GM19395 (cell line): Measurements from ENCODE around the gene CCNQ.
"Not testable (repeated sequence)": the region's sequence is repeated elsewhere in the genome, so short reads cannot be mapped to it uniquely, and the experiment has no call there.

ENCODE experiments used
- ATAC-seq: cut with Tn5 transposase; IDR thresholded peaks from one replicate; pipeline ENCODE4 v1.9.1; 2021; ENCODE audit warnings: mild to moderate bottlenecking, moderate library complexity; ENCODE audit not compliant: unreplicated experiment

Gene CCNQ

DNA sequence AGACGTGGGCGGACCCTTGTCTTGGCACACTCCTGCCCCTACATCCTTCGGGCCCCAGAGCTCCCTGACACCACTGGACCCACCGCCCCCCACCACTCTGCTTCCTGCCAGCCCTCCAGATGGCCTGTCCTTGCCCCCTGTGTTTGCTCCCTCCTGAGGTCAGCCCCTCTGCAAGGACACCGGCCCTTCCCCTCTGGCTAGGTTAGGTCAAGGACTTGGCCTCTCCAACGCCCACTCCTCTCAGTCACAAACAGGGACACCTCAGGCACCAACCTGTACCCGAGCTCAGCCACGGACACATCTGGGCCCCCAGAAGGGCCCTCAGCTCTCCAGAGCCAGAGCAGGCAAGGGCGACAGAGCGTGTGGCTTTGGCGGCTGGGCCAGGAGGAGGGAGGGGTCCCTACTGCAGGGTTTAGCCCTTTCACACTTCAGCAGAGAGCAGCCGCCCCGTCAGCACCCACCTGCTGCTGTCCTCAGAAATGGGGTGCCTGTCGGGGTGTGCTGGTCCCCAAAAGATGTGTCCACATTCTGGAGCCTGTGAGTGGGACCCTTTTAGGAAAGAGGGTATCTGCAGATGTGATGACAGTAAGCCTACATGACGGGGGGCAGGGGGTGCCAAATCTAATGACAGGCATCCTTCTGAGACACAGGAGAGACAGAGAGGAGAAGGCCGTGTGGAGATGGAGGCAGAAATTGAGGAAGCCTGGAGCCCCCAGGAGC is 24.5 kb upstream of the CCNQ start:
- ATAC-seq = no peak

DNA sequence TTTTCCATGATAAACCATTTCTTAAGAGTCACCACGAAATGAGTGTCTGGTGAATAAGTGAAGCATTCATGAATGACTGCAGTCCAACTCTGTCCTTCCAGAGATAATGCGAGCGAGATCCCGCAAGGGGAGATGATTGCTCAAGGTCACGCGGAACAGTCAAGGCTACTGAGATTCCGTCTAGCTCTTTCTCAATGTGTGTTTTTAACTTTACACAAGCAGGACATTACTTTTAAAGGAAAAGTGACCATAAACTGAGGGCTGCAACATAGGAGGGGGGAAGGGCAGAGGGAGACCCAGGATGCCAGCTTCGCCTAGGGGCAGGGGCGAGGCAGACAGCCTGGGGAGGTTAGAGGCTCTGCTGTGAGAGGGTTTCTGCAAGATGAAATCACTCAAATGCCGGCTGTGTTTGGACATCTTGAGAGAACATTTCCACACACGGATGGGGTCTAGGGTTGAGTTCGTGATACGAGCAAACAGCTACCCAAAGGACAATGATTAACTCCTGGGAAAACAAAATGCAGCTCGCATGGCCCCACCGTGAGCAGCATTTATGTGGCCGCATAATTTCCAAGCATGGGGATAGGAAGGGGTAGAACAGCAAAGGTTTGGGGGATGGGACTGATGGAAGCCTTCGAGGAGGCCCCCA is 23.8 kb upstream of the CCNQ start:
- ATAC-seq = no peak

DNA sequence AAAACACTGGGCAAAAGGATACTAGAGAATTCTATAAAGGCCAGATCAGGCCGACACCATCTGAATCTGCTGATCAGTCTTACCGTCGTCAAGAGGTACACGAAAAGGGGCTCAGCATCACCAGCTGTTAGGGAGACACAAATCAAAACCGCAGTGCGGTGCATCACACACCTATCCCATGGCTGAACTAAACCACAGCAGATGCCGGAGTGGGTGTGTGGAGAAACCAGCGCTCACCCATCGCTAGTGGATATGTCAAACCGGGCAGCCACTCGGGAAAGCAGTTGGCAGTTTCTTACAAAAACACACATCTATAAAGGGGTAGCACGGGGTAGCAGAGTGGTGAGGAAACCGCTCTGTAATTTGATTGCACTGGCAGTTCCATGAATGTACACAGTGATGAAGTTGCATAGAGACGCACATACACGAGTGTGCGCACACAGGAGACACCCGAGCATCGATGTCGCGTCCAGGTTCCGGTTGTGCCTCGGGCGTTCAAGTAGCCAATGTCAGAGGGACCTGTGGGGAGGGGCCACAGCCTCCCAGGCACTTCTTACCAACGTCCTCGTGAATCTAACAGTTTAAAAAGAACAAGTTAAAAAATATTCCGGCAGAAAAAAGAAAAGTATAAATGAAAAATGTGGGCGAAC is 23.1 kb upstream of the CCNQ start:
- no peak for ATAC-seq

DNA sequence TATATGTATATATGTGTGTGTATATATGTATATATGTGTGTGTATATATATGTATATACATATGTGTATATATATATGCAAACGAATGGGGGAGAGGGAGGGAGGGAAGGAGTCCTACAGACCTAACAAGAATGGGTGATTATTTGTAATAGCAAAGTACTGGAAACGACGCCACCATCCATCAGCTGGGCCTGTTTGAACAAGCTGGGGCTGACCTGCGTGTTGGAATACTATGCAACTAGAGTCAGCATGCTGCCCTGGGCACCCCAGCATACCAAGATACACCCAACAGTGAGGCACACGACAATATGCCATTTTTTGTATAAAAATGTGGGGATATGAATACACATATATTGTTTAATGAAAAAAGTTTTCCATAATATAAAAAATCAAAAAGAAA is 21.6 kb upstream of the CCNQ start:
- no peak for ATAC-seq

DNA sequence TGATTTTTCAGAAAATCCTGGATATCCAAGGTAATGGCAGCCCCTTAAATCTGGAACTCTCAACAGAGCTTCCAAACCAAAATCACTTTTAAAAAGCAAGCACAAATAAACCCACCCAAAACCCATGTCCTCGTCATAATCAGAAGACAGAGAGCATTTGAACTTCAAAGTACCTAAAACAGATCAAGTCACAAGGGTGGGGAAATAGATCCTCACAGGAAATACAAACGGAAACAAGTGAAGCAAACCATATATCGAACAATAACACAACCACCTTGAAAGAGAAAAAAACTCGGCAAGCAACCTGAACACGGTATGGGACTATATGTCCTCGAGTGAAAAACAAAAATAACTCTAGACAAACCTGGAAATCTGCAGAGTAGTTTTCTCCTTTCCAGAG is 15.9 kb upstream of the CCNQ start:
- no peak for ATAC-seq

DNA sequence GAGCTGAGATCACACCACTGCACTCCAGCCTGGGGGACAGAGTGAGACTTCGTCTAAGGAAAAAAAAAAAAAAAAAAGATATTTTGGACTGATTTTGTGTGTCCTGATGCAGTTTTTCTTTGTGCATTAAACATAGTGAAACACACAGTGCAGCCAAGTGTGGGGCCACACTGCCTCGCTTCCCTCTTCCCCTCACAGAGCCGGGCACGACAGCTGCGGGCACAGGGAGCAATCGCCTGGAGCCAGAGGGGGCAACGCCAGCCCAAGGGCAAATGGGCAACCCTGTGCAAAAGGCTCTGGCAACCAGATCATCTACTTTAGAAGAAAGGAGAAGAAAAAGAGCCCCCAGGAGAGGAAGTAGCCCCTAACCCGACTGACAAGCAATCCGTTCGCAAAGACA is 13.5 kb upstream of the CCNQ start:
- no peak for ATAC-seq

DNA sequence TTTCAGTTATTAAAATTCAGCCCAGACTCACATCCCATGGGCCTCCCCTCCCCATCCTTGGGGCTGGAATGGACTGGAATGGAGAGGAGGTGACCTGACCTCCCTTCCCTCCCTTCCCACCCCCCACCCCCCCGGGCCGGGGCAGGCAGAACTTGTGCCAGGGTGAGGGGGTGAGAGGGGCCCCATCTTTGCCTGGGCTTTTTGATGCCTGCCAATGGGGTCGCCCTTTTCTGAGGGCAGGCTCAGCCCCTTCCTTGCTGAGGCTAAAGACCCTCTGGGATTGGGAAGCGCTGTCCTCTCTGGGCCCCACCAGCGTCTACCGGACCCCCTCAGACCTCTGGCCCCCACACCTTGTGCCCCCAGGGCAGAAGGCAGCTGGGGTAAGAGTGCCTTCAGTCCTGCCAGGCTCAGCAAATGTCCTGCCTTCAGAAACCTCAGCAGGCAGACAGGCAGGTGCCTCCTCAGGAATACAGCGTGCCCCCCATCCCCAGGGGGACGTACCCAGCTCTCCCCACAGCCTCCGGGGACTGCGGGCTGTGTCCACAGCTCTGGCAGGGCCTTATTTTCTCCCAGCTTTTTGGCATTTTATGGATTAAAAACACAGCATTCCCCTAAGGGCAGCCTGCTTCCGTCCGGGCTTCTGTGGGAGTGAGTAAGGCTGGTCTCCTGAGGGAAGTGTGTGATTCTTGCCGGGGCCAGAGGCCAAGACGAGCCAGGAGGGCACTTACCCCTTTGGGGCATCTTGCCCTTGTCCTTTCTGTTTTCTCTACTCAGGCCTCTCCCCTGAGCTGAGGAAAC is 12.6 kb upstream of the CCNQ start:
- ATAC-seq = no peak

DNA sequence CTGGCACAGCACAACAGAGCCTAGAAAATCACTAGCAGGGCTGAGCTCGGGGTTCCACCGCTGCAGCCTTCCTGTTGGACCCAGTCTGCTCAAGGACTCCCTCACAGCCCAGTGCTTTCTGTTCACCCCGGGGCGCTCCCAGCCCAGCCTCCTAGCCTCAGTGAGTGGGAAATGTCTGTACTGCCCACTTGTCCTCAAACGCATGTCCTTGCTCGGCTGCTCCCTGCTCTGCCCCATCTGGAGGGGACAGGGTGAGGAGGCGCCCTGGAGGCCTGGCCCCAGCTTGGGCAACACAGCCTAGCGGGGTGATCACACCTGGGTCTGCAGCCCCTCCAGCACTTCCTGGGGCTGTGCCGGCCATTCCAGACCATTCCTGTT is 11.9 kb upstream of the CCNQ start:
- ATAC-seq = no peak

DNA sequence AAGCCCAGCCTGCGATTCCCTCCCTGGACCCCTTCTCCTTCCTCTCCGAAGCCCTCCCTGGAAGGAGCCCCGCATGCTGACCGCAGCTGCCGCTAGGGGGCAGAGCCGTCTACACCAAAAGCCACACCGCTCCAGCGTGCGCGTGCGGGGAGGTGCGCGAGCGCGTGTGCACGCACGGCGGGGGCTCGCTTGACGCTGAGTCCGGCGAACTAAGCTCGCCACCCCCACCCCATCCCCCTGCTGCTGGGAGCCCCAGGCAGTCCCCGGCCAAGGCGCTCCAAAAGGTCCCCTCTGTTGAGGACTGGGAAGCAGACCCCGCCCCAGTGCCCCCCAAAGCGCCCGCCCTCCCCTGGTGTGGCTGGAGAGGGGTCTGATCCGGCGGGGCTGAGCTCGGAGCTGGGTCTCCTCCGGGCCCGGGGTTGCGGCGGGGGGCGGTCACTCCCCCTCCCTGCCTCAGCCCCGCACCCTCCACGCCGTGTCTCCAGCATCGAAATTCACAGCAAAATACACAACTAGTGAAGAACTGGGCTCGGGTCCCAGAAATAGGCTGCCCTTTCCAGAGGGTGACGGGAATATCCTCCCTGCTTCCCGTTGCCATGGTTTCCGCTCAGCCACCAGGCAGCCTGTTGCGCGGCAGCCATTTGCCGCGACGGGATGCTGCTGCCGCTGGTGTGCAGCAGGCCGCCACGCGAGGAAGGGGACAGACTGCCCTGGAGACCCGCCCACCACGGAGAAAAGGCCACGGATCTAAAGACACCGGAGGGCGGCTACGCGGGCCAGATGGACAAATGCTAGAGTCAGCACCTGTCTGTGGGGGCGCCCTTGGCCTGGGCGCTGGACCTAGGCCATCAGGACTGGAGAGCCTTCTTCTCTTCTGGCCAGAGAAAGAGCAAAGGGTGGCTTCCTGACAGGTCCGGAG is 11.2 kb upstream of the CCNQ start:
- no peak for ATAC-seq

DNA sequence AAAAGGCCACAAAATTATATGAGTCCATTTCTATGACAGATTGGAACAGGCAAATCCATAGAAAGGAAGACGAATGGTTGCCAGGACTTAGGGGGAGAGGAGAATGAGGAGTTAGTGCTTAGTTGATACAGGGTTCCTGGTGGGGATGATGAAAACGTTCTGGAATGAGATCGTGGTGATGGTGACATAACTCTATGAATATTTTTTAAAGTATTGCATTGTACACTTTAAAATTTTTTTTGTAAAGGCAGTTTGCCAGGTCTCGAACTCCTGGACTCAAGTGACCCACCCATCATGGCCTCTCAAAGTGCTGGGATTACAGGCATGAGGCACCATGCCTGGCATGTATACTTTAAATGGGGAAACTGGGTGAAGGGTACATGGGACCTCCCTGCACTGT is 9.9 kb upstream of the CCNQ start:
- no peak for ATAC-seq

DNA sequence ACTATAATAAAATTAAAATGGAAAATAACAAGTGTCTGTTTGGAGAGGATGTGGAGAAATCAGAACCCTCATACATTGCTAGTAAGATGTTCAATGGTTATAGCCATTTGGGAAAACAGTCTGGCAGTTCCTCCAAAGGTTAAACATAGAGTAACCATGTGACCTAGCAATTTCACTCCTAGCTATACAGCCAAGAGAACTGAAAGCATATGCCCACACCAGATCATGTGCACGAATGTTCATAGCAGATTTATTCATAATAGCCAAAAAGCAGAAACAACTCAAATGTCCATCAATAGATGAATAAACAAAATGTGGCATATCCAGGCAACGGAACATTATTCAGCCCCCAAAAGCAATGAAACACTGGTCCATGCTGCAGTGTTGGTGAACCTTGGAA is 9.4 kb upstream of the CCNQ start:
- ATAC-seq = no peak

DNA sequence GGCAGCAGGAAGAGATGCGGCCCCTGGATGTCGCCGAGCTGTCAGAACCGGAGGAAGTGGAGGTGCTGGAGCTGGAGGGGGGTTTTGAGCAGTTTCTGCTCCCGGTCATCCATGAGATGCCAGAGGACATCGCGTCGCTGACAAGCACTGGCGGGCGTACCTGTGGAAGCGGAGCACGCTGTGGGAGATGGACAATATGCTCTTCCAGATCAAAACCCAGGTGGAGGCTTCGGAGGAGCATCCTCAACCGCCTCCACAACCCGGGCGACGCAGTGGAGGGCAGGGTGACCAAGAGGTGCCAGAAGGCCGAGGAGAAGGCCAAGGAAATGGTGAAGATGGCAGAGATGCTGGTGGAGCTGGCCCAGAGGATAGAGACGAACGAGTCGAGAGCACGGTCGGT is 7.6 kb upstream of the CCNQ start:
- ATAC-seq = no peak

DNA sequence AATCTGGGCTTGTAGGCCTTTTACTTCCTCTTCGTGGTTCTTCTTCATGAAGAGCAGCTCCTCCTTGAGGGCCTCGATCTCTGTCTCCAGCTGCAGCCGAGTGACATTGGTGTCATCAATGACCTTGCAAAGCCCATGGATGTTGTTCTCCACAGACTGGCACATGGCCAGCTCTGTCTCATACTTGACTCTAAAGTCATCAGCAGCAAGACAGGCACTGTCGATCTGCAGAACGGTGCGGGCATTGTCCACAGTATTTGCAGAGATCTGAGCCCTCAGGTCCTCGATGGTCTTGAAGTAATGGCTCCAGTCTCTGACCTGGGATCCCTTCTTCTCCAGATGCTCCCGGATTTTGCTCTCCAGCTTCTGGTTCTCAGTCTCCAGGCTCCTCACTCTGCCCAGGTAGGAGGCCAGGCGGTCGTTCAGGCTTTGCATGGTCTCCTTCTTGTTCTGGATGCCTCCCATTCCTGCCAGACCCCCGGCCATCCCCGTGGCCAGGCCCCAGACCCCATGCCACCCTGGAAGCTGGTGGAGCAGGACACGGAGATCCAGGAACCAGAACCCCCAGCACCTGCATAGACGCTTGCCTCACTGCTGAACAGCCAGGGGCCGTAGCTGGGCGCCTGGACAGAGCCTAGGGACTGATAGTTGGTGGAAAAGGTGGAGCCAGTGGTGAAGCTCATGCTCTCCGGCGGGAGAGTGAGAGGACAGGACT is 5.9 kb upstream of the CCNQ start:
- ATAC-seq = not testable (repeated sequence)

DNA sequence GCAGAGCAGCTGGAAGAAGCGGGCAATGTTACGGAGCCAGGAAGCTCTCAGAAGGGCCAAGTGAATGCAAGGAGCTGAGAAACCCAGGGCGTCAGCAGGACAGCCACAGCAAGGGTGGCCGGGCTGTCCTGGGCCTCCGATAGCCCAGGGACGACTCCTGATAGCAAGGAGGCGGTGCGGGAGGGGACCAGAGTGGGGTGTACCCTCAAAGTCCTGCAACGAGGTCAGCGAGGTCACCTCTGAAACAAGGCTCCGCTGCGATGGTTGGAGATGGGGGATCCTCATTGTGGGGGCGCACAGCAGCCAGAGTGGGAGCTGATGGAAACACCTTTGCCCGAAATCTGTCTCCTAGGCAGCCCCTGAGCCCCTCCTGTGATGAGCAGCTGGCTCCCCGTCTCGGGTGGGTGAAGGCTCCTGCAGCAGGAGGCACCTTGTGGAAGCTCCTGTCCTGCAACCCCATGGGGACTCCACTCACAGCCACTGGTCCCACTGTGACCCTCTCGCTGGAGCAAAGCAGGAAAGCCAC is 4.3 kb upstream of the CCNQ start:
- ATAC-seq = no peak

DNA sequence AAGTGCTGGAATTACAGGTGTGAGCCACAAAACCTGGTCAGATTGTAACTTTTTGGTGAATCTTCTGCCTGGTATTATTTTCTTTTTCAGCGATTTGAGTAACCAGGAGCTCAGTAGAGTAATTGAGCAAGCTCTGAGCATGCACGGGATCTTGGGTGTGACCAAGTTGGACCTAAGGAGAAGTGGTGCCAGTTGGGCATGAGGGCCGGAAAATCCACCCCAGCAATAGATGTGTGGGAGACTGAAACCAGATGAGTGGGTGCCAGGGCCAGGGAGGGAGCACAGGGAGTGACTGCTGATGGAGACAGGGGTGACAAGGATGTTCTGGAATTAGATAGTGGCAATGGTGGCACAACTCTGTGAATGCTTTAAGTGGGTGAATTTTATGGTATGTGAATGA is 3.7 kb upstream of the CCNQ start:
- ATAC-seq = no peak

DNA sequence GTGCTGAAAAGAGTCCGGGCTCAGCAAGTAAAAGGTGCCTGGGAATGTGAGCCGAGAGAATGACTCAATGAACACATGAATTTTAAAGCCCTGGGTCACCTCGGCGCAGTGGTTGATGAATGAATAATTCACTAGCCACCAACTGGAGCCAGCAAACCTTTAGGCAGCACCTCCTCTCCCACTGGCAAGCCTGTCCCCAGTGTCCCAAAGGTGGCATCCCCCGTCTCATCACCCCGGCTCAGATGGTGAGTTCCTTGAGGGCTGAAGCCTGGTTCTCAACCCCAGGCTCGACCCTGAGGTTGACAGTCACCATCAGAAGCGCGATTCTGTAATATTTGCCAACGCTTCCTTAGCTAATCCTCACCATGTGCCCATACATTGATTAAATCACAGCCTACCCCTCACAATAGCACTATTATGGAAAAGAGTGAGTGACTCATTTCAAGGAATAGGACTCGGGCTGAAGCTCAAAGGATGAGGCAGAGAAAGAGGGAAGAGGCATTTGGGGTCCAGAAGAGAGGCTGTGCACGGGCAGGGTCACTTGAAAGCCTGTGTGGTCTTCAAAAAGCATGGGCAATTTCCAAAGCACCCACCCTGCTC is 2.7 kb upstream of the CCNQ start:
- ATAC-seq = no peak

DNA sequence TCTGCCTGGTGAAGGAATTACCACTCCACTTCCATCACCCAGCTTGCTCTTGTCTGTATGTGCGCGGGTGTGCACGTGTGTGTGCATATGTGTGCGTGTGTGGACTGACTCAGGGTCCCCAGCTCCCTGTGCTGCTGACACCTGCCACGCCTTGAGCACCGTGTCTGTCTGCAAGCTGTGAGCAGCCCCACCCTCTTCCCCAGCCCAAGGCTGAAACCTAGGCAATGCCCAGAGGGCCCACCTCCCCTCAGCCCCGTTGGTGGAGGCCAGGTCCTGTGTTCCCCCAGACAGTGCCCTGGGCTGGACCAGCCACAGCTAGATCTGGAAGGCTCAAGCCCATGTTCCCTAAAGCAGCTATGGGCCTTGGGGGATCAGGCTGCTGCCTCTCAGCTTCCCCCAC is 2.0 kb upstream of the CCNQ start:
- no peak for ATAC-seq

DNA sequence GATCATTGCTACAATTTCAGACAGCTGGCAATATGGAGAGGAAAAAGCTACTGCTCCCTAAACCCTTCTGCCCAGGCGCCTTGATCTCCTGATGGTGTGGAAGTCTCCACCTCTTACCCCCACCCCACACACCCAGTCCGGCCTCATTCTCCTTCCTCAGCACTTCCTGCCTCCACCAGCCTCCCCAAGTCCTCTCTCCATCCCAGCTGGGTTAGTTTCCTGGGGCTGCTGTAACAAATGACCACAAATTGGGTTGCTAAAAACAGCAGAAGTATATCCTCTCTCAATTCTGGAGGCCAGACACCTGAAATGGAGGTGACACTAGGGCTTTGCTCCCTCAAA is 1.1 kb upstream of the CCNQ start:
- no peak for ATAC-seq
